ENCODE measurements around the gene COX5A.

DNA sequence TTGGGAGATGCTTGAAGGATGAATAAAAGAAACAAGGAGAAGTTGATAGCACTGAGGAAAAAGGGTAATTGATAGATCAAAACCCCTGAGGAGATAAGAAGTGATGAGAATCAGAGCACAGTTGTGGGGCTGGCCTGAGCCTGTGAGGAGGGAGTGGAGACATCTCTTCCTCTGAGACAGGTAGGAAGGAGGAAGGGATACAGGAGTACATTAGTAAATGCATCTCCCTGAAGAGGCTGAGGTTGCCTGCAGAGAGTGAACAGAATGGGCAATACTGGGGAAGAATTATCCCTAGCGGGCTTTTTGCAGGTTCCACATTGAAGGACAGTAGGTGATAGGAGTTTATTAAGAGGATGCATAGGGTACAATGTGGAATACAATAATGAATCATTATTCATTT is 40.2 kb upstream of the COX5A start:
- TF ChIP-seq, protein P1, sequence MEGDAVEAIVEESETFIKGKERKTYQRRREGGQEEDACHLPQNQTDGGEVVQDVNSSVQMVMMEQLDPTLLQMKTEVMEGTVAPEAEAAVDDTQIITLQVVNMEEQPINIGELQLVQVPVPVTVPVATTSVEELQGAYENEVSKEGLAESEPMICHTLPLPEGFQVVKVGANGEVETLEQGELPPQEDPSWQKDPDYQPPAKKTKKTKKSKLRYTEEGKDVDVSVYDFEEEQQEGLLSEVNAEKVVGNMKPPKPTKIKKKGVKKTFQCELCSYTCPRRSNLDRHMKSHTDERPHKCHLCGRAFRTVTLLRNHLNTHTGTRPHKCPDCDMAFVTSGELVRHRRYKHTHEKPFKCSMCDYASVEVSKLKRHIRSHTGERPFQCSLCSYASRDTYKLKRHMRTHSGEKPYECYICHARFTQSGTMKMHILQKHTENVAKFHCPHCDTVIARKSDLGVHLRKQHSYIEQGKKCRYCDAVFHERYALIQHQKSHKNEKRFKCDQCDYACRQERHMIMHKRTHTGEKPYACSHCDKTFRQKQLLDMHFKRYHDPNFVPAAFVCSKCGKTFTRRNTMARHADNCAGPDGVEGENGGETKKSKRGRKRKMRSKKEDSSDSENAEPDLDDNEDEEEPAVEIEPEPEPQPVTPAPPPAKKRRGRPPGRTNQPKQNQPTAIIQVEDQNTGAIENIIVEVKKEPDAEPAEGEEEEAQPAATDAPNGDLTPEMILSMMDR (IDR thresholded peaks at IDR 0.05), result no peak
- TF ChIP-seq POLR2A (IDR thresholded peaks at IDR 0.05), result no peak
